Caco-2 (cell line): ENCODE measurements around the gene RND2. TPM values are rescaled to one million over a fixed set of nuclear protein-coding genes. Genes with fewer than 3 reads are reported as not detected.
A peak's percentile ranks its signal among the peaks of the same experiment; 100 is the strongest.

Experiments used
- BruUV-seq: library from RNA; stranded (reverse); fragments of 400-500 nt; replicated peaks from 2 replicates; lab custom pipeline; 2021; lab: Mats Ljungman, UMichigan
- CTCF ChIA-PET: fragments of 300-600 bp; sonication (Branson Sonifier 250); formaldehyde crosslinking; loops from one replicate; lab custom pipeline; 2022; ENCODE audit warnings: antibody characterized with exemption; lab: Charles Lee
- POLR2A ChIA-PET: fragments of 300-600 bp; sonication (Branson Sonifier 250); formaldehyde crosslinking; loops from one replicate; lab custom pipeline; 2022; ENCODE audit warnings: antibody characterized with exemption; lab: Charles Lee
- DNase-seq, 2 experiments: peaks; one replicate each; pipeline versions ENCODE4 v3.0.0 to v3.0.0-alpha.2; 2020 to 2022
- H3K27me3 ChIP-seq: replicated peaks from 2 replicates; pipeline ENCODE4 v1.6.0; 2011; ENCODE audit warnings: low read length; ENCODE audit not compliant: control insufficient read depth, insufficient read depth
- H3K36me3 ChIP-seq: 2 replicates; pipeline ENCODE4 v1.5.1; 2011; ENCODE audit warnings: low read length; ENCODE audit not compliant: control insufficient read depth, insufficient read depth
- H3K4me1 ChIP-seq: fragments of 250-450 bp; sonication (Bioruptor Pico); 2 replicates; pipeline ENCODE4 v1.5.1; 2020; ENCODE audit warnings: mild to moderate bottlenecking
- H3K4me3 ChIP-seq: 2 replicates; pipeline ENCODE4 v1.5.1; 2011; ENCODE audit warnings: low read depth, mild to moderate bottlenecking, control low read depth, low read length
- H3K9me3 ChIP-seq: fragments of 250-450 bp; sonication (Bioruptor Pico); 2 replicates; pipeline ENCODE4 v1.5.1; 2020; ENCODE audit warnings: mild to moderate bottlenecking, moderate library complexity
- H3K27ac Mint-ChIP-seq: one replicate; pipeline ENCODE4 v1.8.0; 2022; ENCODE audit warnings: mixed read lengths; ENCODE audit not compliant: unreplicated experiment
- H3K27me3 Mint-ChIP-seq: one replicate; pipeline ENCODE4 v1.8.0; 2022; ENCODE audit warnings: mixed read lengths; ENCODE audit not compliant: insufficient read depth, unreplicated experiment
- H3K36me3 Mint-ChIP-seq: one replicate; pipeline ENCODE4 v1.8.0; 2022; ENCODE audit warnings: mild to moderate bottlenecking, mixed read lengths; ENCODE audit not compliant: insufficient read depth, unreplicated experiment
- H3K4me1 Mint-ChIP-seq: one replicate; pipeline ENCODE4 v1.8.0; 2022; ENCODE audit warnings: low read depth, mixed read lengths; ENCODE audit not compliant: unreplicated experiment
- H3K4me3 Mint-ChIP-seq: one replicate; pipeline ENCODE4 v1.8.0; 2022; ENCODE audit warnings: mild to moderate bottlenecking, moderate library complexity, mixed read lengths; ENCODE audit not compliant: unreplicated experiment
- H3K9me3 Mint-ChIP-seq: one replicate; pipeline ENCODE4 v1.8.0; 2022; ENCODE audit warnings: mixed read lengths; ENCODE audit not compliant: unreplicated experiment
- intact Hi-C: fragments of 100-400 bp; cut with micrococcal nuclease; formaldehyde crosslinking; loops from one replicate; pipeline ENCODE4 v1.10.0; 2022; ENCODE audit not compliant: unreplicated experiment
- total RNA-seq: library from RNA; stranded (reverse); gene quantifications from 2 replicates; pipeline ENCODE4 v1.2.3, GENCODE V29; 2022
- TF ChIP-seq, protein P1 (sequence below), 2 experiments: fragments of 200-600 bp in 1 of 2; IDR thresholded peaks; 1 replicate in 1 of 2; 2 replicates in 1 of 2; pipeline versions ENCODE4 v1.5.1 to v1.8.0; 2011 to 2022; ENCODE audit warnings: antibody characterized with exemption in 1 of 2, control low read depth in 1 of 2, inconsistent platforms in 1 of 2, low read depth in 1 of 2, low read length in 1 of 2, mild to moderate bottlenecking in 1 of 2, moderate library complexity in 1 of 2; ENCODE audit not compliant: insufficient read depth in 1 of 2, severe bottlenecking in 1 of 2, unreplicated experiment in 1 of 2

The RND2 gene
- total RNA-seq, 1 experiment from 2014 or later = 1.2 TPM

DNA sequence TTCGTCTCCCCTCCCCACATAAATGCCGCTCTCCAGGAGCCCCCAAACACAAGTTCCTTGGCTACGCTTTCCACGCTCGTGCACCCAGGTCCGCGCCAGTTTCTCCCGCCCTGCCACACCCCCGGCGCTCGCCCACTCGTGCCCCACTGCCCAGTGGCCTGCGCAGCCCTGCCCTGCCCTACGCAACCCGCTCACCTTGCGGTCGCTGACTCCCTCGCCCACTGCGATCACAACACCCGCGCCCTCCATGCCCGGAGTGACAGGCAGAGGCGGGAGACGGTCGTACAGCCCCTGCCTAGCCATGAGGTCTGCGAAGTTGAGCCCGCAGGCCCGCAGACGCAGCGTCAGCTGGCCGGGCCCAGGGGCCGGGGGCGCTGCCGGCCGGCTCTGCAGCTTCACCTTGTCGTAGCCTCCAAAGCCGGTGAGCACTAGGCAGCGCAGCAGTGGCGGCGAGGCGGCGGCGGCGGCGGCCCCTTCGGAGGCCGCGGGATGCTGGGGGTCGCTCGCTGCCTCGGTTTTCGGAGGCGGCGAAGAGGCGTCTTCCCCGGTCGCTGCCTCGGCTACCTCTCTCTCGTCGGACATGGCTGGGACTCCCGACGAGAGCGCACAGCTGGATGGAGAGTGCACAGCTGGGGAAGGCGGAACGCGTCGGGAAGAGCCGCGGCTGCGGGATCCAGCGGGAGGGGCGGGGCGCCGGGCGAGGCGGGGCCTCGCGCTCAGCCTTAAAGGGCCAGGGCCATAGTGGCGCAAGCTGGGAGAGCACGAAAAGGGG is 3.1 kb upstream of the RND2 start, which contains the start of gene VAT1:
Gene VAT1 (minus strand): TSS at position 645 of the 772 bp plus-strand sequence. CDS start 63 bp downstream, at position 582.
- TF ChIP-seq, protein P1, sequence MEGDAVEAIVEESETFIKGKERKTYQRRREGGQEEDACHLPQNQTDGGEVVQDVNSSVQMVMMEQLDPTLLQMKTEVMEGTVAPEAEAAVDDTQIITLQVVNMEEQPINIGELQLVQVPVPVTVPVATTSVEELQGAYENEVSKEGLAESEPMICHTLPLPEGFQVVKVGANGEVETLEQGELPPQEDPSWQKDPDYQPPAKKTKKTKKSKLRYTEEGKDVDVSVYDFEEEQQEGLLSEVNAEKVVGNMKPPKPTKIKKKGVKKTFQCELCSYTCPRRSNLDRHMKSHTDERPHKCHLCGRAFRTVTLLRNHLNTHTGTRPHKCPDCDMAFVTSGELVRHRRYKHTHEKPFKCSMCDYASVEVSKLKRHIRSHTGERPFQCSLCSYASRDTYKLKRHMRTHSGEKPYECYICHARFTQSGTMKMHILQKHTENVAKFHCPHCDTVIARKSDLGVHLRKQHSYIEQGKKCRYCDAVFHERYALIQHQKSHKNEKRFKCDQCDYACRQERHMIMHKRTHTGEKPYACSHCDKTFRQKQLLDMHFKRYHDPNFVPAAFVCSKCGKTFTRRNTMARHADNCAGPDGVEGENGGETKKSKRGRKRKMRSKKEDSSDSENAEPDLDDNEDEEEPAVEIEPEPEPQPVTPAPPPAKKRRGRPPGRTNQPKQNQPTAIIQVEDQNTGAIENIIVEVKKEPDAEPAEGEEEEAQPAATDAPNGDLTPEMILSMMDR (IDR thresholded peaks at IDR 0.05; ENCODE audit: insufficient read depth in 1 of 2, low read depth in 1 of 2, low read length in 1 of 2, severe bottlenecking in 1 of 2, unreplicated experiment in 1 of 2) = no peak
- peak; percentile 83 to 88 for DNase-seq
- CTCF ChIA-PET = interaction anchor here (0.7 to 1.9 kb wide), 4 partner anchors 24 to 190 kb away, joined by 3 to 10 read pairs (median 5); partner anchors contain the start of genes BRCA1, RPL27 and TMEM106A
- Mint-ChIP-seq H3K4me3 (peak within 1 kb of the TSS; percentile 98), H3K4me1 (peaks cover 8% of the 10 kb centered on the region), H3K36me3 (peaks cover 20% of the 10 kb centered on the region), H3K9me3 (no peaks in the 10 kb centered on the region), H3K27me3 (no peaks in the 10 kb centered on the region), H3K27ac (peak within 1 kb of the TSS; percentile 93)
- H3K9me3 ChIP-seq = no peaks in the 10 kb centered on the region
- TSS peak; percentile 23 for BruUV-seq
- POLR2A ChIA-PET = interaction anchor here (0.6 to 2.5 kb wide), 7 partner anchors 24 to 412 kb away, joined by 3 to 24 read pairs (median 4); partner anchors contain the start of genes BRCA1, RETREG3, RPL27 and TUBG1
- H3K4me1 ChIP-seq = peaks cover 9% of the 10 kb centered on the region; the same call in 1 of the 2 replicates
- peak within 1 kb of the TSS; percentile 97 for H3K4me3 ChIP-seq
- no peaks in the 10 kb centered on the region; the same call in none of the 2 replicates for H3K36me3 ChIP-seq
- intact Hi-C loops = loop anchor here (1.0 to 5.0 kb wide), 2 partner anchors 148 to 295 kb away; no protein-coding TSS in a partner anchor
- no peaks in the 10 kb centered on the region for H3K27me3 ChIP-seq

DNA sequence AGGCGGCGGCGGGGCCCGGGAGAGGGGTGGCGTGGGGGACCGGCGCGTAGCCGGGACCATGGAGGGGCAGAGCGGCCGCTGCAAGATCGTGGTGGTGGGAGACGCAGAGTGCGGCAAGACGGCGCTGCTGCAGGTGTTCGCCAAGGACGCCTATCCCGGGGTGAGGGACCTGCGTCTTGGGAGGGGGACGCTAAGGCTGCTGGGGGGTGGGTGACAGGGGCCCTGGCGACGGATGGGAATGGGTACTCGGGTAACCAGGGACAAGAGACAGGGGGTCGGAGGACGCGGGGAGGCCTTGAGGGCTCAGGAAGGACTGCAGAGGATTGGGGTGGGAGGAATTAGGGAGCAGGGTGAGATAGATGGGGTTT is 243 bp downstream of the RND2 start:
- H3K9me3 Mint-ChIP-seq = no peaks in the 10 kb centered on the region
- peak overlapping the region; percentile 69 for H3K4me3 Mint-ChIP-seq
- Histone ChIP-seq H3K4me3 (peak overlapping the region; percentile 27), H3K27me3 (no peaks in the 10 kb centered on the region), H3K9me3 (no peaks in the 10 kb centered on the region), H3K36me3 (no peaks in the 10 kb centered on the region), H3K4me1 (peaks cover 17% of the 10 kb centered on the region)
- H3K27me3 Mint-ChIP-seq = no peaks in the 10 kb centered on the region
- no TSS peak for BruUV-seq
- DNase-seq = no peak
- intact Hi-C loops = no loop called here
- TF ChIP-seq, protein P1 (IDR thresholded peaks at IDR 0.05; ENCODE audit: insufficient read depth in 1 of 2, low read depth in 1 of 2, low read length in 1 of 2, severe bottlenecking in 1 of 2, unreplicated experiment in 1 of 2) = no peak
- POLR2A ChIA-PET = interaction anchor here (1.9 kb wide), 1 partner anchor 27 kb away, joined by 17 read pairs; the partner anchor contains the start of gene RPL27
- peaks cover 20% of the 10 kb centered on the region for H3K36me3 Mint-ChIP-seq
- H3K27ac Mint-ChIP-seq = peak overlapping the region; percentile 85
- H3K4me1 Mint-ChIP-seq = no peaks in the 10 kb centered on the region
- CTCF ChIA-PET = no interaction called here

DNA sequence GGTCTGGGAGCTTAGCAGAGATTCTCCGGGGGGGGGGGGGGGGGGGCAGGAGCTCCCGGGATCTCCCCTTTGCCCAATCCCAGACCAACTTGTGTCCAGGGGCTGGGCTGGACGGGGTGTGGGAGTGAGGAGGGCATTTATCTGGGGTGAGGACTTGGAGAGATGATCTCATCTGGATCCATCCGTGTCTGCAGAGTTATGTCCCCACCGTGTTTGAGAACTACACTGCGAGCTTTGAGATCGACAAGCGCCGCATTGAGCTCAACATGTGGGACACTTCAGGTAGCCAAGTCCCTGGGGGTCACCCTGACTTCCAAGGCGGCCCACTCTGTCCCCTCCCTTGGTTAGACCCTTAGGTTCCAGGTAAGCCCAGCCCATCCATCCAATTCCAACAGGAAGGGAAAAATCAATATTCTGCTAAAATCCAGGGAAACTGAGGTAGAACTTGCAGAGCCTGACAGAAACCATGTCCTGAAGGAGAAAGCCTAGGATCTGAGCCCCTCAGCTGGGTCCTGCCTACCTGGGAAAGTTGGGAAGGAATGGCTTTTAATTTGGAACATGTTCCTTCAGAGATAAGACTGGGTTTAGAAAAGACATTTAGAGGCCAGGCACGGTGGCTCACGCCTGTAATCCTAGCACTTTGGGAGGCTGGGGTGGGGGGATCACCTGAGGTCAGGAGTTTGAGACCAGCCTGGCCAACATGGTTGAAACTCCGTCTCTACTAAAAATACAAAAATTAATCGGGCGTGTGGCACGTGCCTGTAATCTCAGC is 921 bp downstream of the RND2 start:
- no peaks in the 10 kb centered on the region for H3K9me3 Mint-ChIP-seq
- ChIA-PET CTCF (interaction anchor here (1.6 kb wide), 1 partner anchor 28 kb away, joined by 4 read pairs; the partner anchor contains the start of gene RPL27), POLR2A (no interaction called here)
- Histone ChIP-seq H3K27me3 (no peaks in the 10 kb centered on the region), H3K36me3 (no peaks in the 10 kb centered on the region), H3K9me3 (no peaks in the 10 kb centered on the region), H3K4me1 (peaks cover 17% of the 10 kb centered on the region), H3K4me3 (no peak overlapping the region)
- no TSS peak for BruUV-seq
- TF ChIP-seq, protein P1 (IDR thresholded peaks at IDR 0.05; ENCODE audit: insufficient read depth in 1 of 2, low read depth in 1 of 2, low read length in 1 of 2, severe bottlenecking in 1 of 2, unreplicated experiment in 1 of 2) = no peak
- no peaks in the 10 kb centered on the region for H3K27me3 Mint-ChIP-seq
- H3K4me1 Mint-ChIP-seq = no peaks in the 10 kb centered on the region
- intact Hi-C loops = no loop called here
- DNase-seq = no peak
- H3K4me3 Mint-ChIP-seq = peak overlapping the region; percentile 69
- H3K36me3 Mint-ChIP-seq = peaks cover 14% of the 10 kb centered on the region
- H3K27ac Mint-ChIP-seq = no peak overlapping the region
